EH (cell line): ENCODE measurements around the gene SRPRB.
"Not testable (repeated sequence)": the region's sequence is repeated elsewhere in the genome, so short reads cannot be mapped to it uniquely, and the experiment has no call there.

Source experiments
- DNase-seq: peaks from one replicate; pipeline ENCODE4 v3.0.0-alpha.2; 2015; ENCODE audit warnings: low read depth

The SRPRB gene

GRCh38 chr3:133777807-133778568 is 27.6 kb upstream of the SRPRB start:
- DNase-seq, result no peak

GRCh38 chr3:133779626-133780203 is 25.9 kb upstream of the SRPRB start:
- no peak for DNase-seq

- not testable (repeated sequence) for DNase-seq
Observed at GRCh38 chr3:133780756-133781155, 24.9 kb upstream of the SRPRB start.

- no peak for DNase-seq
Observed at GRCh38 chr3:133781570-133781969, 24.0 kb upstream of the SRPRB start.

- no peak for DNase-seq
Observed at GRCh38 chr3:133782454-133782853, 23.2 kb upstream of the SRPRB start.

- DNase-seq, result no peak
Observed at GRCh38 chr3:133783762-133784161, 21.9 kb upstream of the SRPRB start.

- DNase-seq, result no peak
Observed at GRCh38 chr3:133788024-133788423, 17.6 kb upstream of the SRPRB start.

GRCh38 chr3:133792171-133792763 is 13.3 kb upstream of the SRPRB start:
- peak; percentile 3 for DNase-seq

- peak; percentile 34 for DNase-seq
Observed at GRCh38 chr3:133797396-133798105, 8.1 kb upstream of the SRPRB start.

- DNase-seq, result peak; percentile 14
Observed at GRCh38 chr3:133799794-133800585, 5.6 kb upstream of the SRPRB start.

GRCh38 chr3:133803469-133803868 is 2.1 kb upstream of the SRPRB start:
- no peak for DNase-seq

- no peak for DNase-seq
Observed at GRCh38 chr3:133804896-133805295, 719 bp upstream of the SRPRB start.

- no peak for DNase-seq
Observed at GRCh38 chr3:133805384-133805701, 272 bp upstream of the SRPRB start.

GRCh38 chr3:133812872-133813271 is 7.3 kb downstream of the SRPRB start:
- peak; percentile 52 for DNase-seq

- no peak for DNase-seq
Observed at GRCh38 chr3:133815386-133815785, 9.8 kb downstream of the SRPRB start.

- DNase-seq, result no peak
Observed at GRCh38 chr3:133820129-133820528, 14.5 kb downstream of the SRPRB start.

GRCh38 chr3:133820889-133821675 is 15.5 kb downstream of the SRPRB start:
- DNase-seq, result no peak

GRCh38 chr3:133821767-133822638 is 16.4 kb downstream of the SRPRB start:
- peak; percentile 74 for DNase-seq

GRCh38 chr3:133824961-133825485 is 19.4 kb downstream of the SRPRB start:
- no peak for DNase-seq
